ENCODE measurements around the gene RPS2. TPM values are rescaled to one million over a fixed set of nuclear protein-coding genes. Genes with fewer than 3 reads are reported as not detected.

Gene RPS2
- total RNA-seq, 3 donors from 2014 or later = 1,284 to 2,138 (median 1,849) TPM

DNA sequence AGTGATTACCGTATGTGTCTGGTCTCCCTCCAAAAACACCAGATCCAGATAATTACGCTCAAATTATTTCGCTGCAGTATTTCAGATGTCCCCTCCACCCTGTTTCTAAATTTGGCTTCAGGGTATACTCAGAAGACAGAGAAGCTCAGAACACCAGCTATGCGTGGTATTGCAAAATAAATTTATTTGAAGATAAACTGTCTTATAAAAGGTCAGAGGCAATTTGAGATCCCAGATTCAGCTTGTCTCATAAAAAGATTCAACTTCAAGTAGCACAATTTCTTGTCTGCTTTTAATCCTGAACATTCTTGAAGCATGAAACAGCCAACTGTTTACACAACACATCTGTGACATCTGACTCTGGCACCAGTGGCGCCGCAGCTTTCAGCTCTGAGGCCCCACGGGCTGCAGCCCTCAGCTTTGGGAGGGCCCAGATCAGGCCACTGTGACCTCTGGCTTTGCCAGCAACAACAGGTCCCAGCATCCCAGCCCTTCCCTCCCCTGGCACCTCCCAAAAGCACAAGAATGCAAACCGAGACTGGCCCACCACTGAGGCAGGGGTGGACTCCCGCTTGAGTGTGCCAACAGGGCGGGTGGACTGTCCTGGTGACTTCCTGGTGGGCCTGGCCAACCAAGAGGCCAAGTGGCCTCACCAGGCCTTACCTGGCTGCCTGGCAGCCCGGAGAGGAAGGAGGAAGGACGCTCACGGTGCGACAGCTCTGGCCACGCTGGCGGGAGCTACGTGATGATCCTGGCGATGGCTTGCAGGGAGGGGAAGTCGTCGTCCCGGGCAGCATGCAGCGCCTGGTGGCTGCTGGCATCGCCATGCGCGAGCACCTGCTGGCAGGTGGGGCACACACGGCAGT, 33.1 kb upstream of the RPS2 start:
- ATAC-seq (no peak), DNase-seq (peak in 1 of 3 donors; percentile 33)
- intact Hi-C loops (cut with DNase I, micrococcal nuclease) = no loop called here
- Histone ChIP-seq H3K4me1 (ENCODE audit: low read depth) (peaks cover 4% of the 10 kb centered on the region), H3K9me3 (no peaks in the 10 kb centered on the region), H3K36me3 (ENCODE audit: low read depth) (peaks cover 17% of the 10 kb centered on the region), H3K4me3 (no peak overlapping the region)
- TF ChIP-seq, protein P1, sequence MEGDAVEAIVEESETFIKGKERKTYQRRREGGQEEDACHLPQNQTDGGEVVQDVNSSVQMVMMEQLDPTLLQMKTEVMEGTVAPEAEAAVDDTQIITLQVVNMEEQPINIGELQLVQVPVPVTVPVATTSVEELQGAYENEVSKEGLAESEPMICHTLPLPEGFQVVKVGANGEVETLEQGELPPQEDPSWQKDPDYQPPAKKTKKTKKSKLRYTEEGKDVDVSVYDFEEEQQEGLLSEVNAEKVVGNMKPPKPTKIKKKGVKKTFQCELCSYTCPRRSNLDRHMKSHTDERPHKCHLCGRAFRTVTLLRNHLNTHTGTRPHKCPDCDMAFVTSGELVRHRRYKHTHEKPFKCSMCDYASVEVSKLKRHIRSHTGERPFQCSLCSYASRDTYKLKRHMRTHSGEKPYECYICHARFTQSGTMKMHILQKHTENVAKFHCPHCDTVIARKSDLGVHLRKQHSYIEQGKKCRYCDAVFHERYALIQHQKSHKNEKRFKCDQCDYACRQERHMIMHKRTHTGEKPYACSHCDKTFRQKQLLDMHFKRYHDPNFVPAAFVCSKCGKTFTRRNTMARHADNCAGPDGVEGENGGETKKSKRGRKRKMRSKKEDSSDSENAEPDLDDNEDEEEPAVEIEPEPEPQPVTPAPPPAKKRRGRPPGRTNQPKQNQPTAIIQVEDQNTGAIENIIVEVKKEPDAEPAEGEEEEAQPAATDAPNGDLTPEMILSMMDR (IDR thresholded peaks at IDR 0.05) = no peak

DNA sequence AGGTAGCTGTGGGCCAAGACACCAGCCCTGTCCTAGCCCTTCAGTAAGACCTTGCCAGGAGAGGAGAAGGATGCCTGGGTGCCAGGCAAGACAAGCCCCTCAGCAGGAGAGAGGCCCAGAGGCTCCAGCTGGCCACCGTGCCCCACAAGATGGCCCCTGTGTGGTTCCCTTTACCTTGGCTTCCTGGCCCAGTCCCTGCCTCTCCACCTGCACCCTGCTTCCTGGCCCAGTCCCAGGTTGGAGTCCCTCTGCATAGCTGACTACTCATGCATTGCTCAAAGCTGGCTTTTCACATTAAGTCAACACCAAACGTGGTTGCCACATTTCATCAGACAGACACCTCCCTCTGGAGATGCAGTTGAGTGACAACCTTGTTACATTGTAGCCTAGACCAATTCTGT, 29.1 kb upstream of the RPS2 start:
- intact Hi-C loops (cut with DNase I, micrococcal nuclease) = no loop called here
- Histone ChIP-seq H3K4me3 (no peak overlapping the region), H3K9me3 (no peaks in the 10 kb centered on the region), H3K36me3 (ENCODE audit: low read depth) (no peaks in the 10 kb centered on the region), H3K4me1 (ENCODE audit: low read depth) (peaks cover 28% of the 10 kb centered on the region)
- DNase-seq = no peak
- TF ChIP-seq, protein P1 (IDR thresholded peaks at IDR 0.05) = no peak
- ATAC-seq = no peak

DNA sequence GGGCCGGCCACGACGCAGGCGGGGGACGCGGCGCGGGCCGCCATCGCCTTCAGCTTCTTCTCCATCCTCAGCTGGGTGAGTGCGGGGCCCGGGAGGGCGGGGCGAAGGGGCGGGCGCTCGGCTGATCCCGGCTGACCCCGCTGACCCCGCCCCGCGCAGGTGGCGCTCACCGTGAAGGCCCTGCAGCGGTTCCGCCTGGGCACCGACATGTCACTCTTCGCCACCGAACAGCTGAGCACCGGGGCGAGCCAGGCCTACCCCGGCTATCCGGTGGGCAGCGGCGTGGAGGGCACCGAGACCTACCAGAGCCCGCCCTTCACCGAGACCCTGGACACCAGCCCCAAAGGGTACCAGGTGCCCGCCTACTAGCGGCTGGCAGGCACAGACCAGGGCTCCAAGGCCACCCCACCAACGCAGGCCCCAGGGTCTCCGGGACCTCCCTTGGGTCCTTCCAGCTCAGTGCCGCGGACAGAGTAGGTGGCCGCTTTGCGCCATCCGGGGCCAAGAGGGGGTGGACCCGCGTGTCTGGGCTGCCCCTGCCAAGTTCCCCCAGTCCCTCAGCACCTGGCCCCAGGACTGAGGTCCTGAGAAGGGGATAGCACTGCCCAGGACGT, 28.2 kb upstream of the RPS2 start:
- TF ChIP-seq, protein P1 (IDR thresholded peaks at IDR 0.05) = no peak
- intact Hi-C loops (cut with DNase I, micrococcal nuclease) = no loop called here
- peak in 1 of 3 donors; percentile 82 for DNase-seq
- Histone ChIP-seq H3K4me1 (ENCODE audit: low read depth) (peaks cover 28% of the 10 kb centered on the region), H3K9me3 (no peaks in the 10 kb centered on the region), H3K36me3 (ENCODE audit: low read depth) (no peaks in the 10 kb centered on the region), H3K4me3 (no peak overlapping the region)
- no peak for ATAC-seq

DNA sequence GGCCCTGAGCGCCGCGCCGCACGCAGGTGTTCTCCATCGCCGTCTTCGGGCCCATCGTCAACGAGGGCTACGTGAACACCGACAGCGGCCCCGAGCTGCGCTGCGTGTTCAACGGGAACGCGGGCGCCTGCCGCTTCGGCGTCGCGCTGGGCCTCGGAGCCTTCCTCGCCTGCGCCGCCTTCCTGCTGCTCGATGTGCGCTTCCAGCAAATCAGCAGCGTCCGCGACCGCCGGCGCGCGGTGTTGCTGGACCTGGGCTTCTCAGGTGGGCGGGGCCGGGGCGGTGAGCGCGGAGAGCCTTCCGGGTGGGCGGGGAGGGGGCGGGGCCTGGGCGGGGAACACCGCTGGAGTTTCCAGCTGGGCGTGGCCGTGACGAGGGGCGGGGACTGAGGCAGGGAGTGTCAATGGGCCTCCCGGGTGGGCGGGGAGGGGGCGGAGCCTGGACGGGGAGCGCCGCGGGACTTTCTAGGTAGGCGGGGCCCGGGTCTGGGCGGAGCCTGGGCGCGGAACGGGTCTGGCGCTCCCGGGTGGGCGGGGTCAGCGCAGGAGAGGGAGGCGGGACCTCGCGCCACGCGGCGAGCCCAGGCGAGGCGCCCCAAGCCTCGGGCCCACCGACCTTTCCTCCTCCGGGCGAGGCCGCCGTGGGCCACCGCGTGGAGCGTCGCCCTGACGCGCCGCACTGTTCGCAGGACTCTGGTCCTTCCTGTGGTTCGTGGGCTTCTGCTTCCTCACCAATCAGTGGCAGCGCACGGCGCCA, 27.5 kb upstream of the RPS2 start:
- intact Hi-C loops (cut with DNase I, micrococcal nuclease) = no loop called here
- peaks cover 28% of the 10 kb centered on the region for H3K4me1 ChIP-seq (ENCODE audit: low read depth)
- TF ChIP-seq, protein P1 (IDR thresholded peaks at IDR 0.05) = no peak
- peak; percentile 97 to 98 (median 98) for DNase-seq
- ATAC-seq = peak; percentile 84
- no peaks in the 10 kb centered on the region for H3K36me3 ChIP-seq (ENCODE audit: low read depth)
- no peak overlapping the region for H3K4me3 ChIP-seq
- no peaks in the 10 kb centered on the region for H3K9me3 ChIP-seq

DNA sequence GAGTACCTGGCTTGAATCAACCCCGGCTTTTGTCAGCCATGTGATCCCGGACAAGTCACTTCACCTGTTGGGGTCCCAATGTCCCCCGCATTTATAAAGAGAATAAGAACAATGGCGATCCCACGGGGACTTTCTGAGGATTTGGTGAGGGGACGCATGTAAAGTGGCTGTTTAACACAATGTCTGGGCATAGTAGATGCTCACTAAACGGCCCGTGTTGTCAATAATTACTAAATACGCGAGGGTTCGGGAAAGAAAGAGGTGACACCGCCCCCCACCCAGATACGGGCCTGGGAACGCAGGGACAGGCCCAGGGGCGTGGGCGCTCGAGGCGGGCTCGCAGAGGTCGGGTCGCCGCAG, 26.9 kb upstream of the RPS2 start:
- ATAC-seq (no peak), DNase-seq (peak in 1 of 3 donors; percentile 27)
- H3K36me3 ChIP-seq (ENCODE audit: low read depth) = no peaks in the 10 kb centered on the region
- H3K9me3 ChIP-seq = no peaks in the 10 kb centered on the region
- TF ChIP-seq, protein P1 (IDR thresholded peaks at IDR 0.05) = no peak
- H3K4me1 ChIP-seq (ENCODE audit: low read depth) = peaks cover 24% of the 10 kb centered on the region
- no peak overlapping the region for H3K4me3 ChIP-seq
- intact Hi-C loops (cut with DNase I, micrococcal nuclease) = no loop called here
